Measurements from ENCODE around the gene A1BG.

Gene A1BG

DNA sequence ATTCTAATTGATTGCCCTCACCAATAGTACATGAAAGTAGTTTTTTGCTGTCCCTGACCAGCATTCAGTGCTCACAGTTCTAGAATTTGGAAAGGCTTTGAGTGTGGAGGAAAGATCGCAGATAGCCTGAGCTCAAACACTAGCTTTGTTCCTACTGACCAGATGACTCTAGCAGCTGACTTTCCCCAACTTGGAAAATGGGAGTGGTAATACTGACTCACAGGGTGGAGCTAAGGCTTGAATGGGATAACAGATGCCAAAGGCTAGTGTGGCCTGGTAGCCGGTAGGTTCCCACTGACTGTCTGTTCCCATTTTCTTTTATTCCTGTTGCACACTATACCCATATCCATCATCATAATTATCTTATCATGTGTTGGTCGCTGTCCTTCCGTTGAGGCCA, 22.8 kb downstream of the A1BG start:
- TF ChIP-seq, protein P1, sequence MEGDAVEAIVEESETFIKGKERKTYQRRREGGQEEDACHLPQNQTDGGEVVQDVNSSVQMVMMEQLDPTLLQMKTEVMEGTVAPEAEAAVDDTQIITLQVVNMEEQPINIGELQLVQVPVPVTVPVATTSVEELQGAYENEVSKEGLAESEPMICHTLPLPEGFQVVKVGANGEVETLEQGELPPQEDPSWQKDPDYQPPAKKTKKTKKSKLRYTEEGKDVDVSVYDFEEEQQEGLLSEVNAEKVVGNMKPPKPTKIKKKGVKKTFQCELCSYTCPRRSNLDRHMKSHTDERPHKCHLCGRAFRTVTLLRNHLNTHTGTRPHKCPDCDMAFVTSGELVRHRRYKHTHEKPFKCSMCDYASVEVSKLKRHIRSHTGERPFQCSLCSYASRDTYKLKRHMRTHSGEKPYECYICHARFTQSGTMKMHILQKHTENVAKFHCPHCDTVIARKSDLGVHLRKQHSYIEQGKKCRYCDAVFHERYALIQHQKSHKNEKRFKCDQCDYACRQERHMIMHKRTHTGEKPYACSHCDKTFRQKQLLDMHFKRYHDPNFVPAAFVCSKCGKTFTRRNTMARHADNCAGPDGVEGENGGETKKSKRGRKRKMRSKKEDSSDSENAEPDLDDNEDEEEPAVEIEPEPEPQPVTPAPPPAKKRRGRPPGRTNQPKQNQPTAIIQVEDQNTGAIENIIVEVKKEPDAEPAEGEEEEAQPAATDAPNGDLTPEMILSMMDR (IDR thresholded peaks at IDR 0.05; ENCODE audit: control insufficient read depth, extremely low read depth, insufficient read depth): no peak
- no peak for DNase-seq (ENCODE audit: low read depth)
- no peak overlapping the region for H3K4me3 ChIP-seq (ENCODE audit: low read depth, low read length)

DNA sequence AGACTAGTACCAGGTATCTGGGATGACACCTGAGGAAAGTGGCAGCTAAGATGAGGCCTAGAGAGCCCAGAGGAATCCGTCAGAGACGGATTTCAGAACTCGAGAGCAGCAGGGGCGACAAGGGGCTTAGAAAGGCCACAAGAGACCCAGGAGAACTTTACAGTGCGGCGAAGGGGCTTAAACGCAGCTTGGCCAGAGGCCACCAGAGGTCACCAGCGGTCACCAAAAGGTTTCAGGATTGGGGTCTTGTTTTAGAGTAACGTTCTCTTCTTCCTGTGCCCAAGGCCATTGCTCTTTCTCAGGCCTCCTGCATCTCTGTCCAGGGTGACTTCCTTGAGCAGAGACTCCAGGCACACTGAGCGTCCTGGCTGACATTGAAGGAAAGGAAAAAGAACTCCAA, 24.3 kb downstream of the A1BG start:
- no peak overlapping the region for H3K4me3 ChIP-seq (ENCODE audit: low read depth, low read length)
- TF ChIP-seq, protein P1 (IDR thresholded peaks at IDR 0.05; ENCODE audit: control insufficient read depth, extremely low read depth, insufficient read depth): 0 out of 2 replicates have a peak, but pooled peaks have one; percentile 5
- no peak for DNase-seq (ENCODE audit: low read depth)

DNA sequence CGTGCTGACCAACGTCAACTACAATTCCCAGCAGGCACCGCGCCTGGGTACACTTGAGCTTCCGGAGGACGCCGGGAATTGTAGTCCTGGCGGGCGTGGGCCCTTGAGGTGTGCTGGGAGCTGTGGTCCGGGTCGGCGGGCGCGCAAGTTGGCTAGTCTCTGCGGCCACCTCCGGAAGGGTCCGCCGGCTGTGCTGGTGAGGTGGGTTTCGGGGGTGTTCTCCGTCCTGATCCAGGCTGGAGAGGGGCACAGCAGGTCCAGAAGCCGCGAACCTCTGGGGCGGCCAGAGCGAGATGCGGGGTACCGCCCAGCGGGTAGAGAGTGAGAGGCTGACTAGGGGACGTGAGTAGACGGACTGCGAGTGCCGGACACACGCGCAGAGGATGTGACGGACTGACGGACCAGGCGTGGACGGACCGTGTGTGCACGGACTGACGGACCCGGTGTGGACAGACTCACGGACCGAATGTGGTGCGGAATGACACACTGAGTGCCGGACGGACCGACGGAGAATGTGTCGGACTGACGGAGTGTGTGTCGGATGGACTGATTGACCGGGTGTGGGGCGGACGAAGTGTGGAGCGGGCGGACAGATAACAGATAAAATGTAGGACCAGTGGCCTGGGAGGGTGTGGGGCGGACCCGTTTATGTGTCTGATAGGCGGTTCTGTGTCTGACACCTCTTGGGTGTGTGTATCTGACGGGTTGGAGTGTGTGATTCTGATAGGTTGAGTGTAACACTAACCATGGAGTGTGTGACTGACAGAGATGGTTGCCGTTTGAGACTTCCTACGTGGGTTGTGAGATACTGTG, 26.2 kb downstream of the A1BG start, which contains the start of gene ZSCAN22:
ZSCAN22 (plus strand) TSS at position 81 of the 813 bp plus-strand sequence. CDS start 7,809 bp downstream, outside the sequence.
- peak; percentile 90 for DNase-seq (ENCODE audit: low read depth)
- TF ChIP-seq, protein P1 (IDR thresholded peaks at IDR 0.05; ENCODE audit: control insufficient read depth, extremely low read depth, insufficient read depth): no peak
- peak within 1 kb of the TSS; percentile 97 for H3K4me3 ChIP-seq (ENCODE audit: low read depth, low read length)

DNA sequence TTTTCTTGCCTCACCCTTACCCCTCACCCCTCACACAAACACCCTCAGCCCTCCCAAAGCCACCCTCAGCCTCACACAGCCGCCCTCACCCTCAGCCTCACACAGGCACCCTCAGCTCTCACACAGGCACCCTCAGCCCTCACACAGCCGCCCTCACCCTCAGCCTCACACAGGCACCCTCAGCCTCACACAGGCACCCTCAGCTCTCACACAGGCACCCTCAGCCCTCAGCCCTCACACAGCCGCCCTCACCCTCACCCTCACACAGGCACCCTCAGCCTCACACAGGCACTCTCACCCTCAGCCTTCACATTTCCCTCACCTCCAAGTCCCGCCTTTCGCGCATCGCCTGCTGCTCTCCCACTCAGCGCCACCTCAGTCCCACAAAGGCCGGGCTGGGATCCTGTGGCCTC, 26.8 kb downstream of the A1BG start:
- TF ChIP-seq, protein P1 (IDR thresholded peaks at IDR 0.05; ENCODE audit: control insufficient read depth, extremely low read depth, insufficient read depth): no peak
- H3K4me3 ChIP-seq (ENCODE audit: low read depth, low read length): peak overlapping the region; percentile 97
- DNase-seq (ENCODE audit: low read depth): no peak

DNA sequence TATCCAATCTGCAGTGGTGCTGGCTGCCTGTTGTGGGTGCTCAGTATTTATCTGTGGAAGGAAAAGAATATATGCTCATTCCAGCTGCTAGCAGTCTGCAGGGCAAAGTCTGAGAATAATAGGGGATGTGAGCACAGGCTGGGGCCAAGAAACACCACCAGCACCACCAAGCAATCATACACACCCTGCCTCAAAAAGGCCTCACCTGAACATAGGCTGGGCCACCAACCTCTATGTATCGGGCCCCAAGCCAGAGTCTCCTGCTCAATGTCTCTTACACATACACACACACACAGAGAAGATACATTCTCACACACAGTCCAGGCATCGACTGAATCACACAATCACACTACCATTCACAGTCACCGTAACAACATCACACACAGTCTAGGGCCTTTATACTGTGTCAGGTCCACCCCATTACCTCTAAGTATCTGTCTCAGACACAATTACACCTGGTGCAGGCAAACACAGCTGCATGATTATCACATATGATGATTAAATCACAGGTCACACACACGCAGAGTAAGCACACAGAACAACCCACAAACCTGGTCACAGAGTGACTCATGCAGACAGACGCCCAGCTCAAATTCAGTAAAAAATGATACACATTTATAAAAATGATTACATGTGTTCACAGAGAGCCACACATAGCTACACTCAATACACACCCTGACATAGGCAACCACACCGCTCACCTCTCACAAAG, 27.8 kb downstream of the A1BG start:
- TF ChIP-seq, protein P1 (IDR thresholded peaks at IDR 0.05; ENCODE audit: control insufficient read depth, extremely low read depth, insufficient read depth): no peak
- DNase-seq (ENCODE audit: low read depth): no peak
- H3K4me3 ChIP-seq (ENCODE audit: low read depth, low read length): peak overlapping the region; percentile 97

DNA sequence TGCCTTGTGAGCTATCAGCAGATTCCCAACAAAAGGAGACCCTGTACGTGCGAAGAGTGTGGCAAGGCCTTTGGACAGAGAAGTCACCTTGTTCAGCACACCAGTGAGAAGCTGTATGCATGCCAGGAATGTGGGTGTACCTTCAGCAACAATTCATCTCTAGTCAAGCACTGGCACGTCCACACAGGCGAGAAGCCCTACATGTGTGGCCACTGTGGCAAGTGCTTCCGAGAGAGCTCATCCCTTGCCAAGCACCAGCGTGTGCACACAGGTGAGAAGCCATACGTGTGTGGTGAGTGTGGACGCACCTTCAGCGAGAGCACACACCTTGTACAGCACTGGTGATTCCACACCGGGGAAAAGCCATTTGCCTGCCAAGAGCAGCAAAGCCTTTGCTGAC, 34.1 kb downstream of the A1BG start:
- TF ChIP-seq, protein P1 (IDR thresholded peaks at IDR 0.05; ENCODE audit: control insufficient read depth, extremely low read depth, insufficient read depth): no peak
- no peak for DNase-seq (ENCODE audit: low read depth)
- H3K4me3 ChIP-seq (ENCODE audit: low read depth, low read length): no peak overlapping the region

Data from LNCaP clone FGC (cell line).